Lower leg skin (tissue), 3 donors: ENCODE results near the gene UTF1.

Experiments
- POLR2A ChIP-seq, 2 donors: fragments of 450-650 bp; IDR thresholded peaks; one replicate each; pipeline ENCODE4 v1.6.1; 2016 to 2017; ENCODE audit warnings: antibody characterized with exemption in 2 of 2, mild to moderate bottlenecking in 1 of 2, moderate library complexity in 1 of 2
- TF ChIP-seq, protein P1 (sequence below), 3 donors: fragments of 450-650 bp; IDR thresholded peaks; one replicate each; pipeline ENCODE4 v1.5.1; 2016; ENCODE audit warnings: antibody characterized with exemption in 3 of 3, mild to moderate bottlenecking in 3 of 3, moderate library complexity in 2 of 3

GRCh38 chr10:133238466-133238804 is 8.4 kb downstream of the UTF1 start:
- TF ChIP-seq, protein P1, sequence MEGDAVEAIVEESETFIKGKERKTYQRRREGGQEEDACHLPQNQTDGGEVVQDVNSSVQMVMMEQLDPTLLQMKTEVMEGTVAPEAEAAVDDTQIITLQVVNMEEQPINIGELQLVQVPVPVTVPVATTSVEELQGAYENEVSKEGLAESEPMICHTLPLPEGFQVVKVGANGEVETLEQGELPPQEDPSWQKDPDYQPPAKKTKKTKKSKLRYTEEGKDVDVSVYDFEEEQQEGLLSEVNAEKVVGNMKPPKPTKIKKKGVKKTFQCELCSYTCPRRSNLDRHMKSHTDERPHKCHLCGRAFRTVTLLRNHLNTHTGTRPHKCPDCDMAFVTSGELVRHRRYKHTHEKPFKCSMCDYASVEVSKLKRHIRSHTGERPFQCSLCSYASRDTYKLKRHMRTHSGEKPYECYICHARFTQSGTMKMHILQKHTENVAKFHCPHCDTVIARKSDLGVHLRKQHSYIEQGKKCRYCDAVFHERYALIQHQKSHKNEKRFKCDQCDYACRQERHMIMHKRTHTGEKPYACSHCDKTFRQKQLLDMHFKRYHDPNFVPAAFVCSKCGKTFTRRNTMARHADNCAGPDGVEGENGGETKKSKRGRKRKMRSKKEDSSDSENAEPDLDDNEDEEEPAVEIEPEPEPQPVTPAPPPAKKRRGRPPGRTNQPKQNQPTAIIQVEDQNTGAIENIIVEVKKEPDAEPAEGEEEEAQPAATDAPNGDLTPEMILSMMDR (IDR thresholded peaks at IDR 0.05) = no peak
- TF ChIP-seq POLR2A (IDR thresholded peaks at IDR 0.05) = no peak
